IPS-15b (cell line): ENCODE measurements around the gene TRIM8.
A peak's percentile ranks its signal among the peaks of the same experiment; 100 is the strongest.
"Not testable (repeated sequence)": the region's sequence is repeated elsewhere in the genome, so short reads cannot be mapped to it uniquely, and the experiment has no call there.

Experiments used
- H3K27me3 ChIP-seq: one replicate; pipeline ENCODE4 v1.6.1; 2013; ENCODE audit warnings: low read length; ENCODE audit not compliant: control insufficient read depth, insufficient read depth
- H3K36me3 ChIP-seq: one replicate; pipeline ENCODE4 v1.6.1; 2013; ENCODE audit warnings: low read length; ENCODE audit not compliant: control insufficient read depth, insufficient read depth
- H3K4me1 ChIP-seq: one replicate; pipeline ENCODE4 v1.6.1; 2013; ENCODE audit warnings: mild to moderate bottlenecking, low read length; ENCODE audit not compliant: control insufficient read depth, insufficient read depth
- H3K4me3 ChIP-seq: one replicate; pipeline ENCODE4 v1.5.1; 2013; ENCODE audit warnings: low read depth, low read length
- H3K9ac ChIP-seq: one replicate; pipeline ENCODE4 v1.6.1; 2013; ENCODE audit warnings: low read depth, mild to moderate bottlenecking, low read length
- H3K9me3 ChIP-seq: one replicate; pipeline ENCODE4 v1.6.1; 2013; ENCODE audit warnings: mild to moderate bottlenecking, low read length; ENCODE audit not compliant: control insufficient read depth, insufficient read depth

The TRIM8 gene

GRCh38 chr10:102657451-102657850 is 13.2 kb downstream of the TRIM8 start:
- H3K27me3 ChIP-seq, result no peaks in the 10 kb centered on the region
- H3K4me3 ChIP-seq, result no peak overlapping the region
- no peak overlapping the region for H3K9ac ChIP-seq
- peaks cover 3% of the 10 kb centered on the region for H3K4me1 ChIP-seq
- no peaks in the 10 kb centered on the region for H3K9me3 ChIP-seq
- H3K36me3 ChIP-seq, result peaks cover 22% of the 10 kb centered on the region

GRCh38 chr10:102657984-102658724 is 13.9 kb downstream of the TRIM8 start:
- no peaks in the 10 kb centered on the region for H3K9me3 ChIP-seq
- no peak overlapping the region for H3K9ac ChIP-seq
- H3K27me3 ChIP-seq, result no peaks in the 10 kb centered on the region
- H3K36me3 ChIP-seq, result peaks cover 22% of the 10 kb centered on the region
- peaks cover 3% of the 10 kb centered on the region for H3K4me1 ChIP-seq
- H3K4me3 ChIP-seq, result no peak overlapping the region

- Histone ChIP-seq H3K9ac (no peak overlapping the region), H3K36me3 (peaks cover 22% of the 10 kb centered on the region), H3K4me1 (peaks cover 3% of the 10 kb centered on the region), H3K9me3 (no peaks in the 10 kb centered on the region), H3K27me3 (no peaks in the 10 kb centered on the region), H3K4me3 (no peak overlapping the region)
Measured at GRCh38 chr10:102658802-102659201, 14.5 kb downstream of the TRIM8 start.

- peak overlapping the region; percentile 13 for H3K4me3 ChIP-seq
- H3K27me3 ChIP-seq, result no peaks in the 10 kb centered on the region
- H3K9me3 ChIP-seq, result no peaks in the 10 kb centered on the region
- H3K9ac ChIP-seq, result no peak overlapping the region
- peaks cover 3% of the 10 kb centered on the region for H3K4me1 ChIP-seq
- peaks cover 13% of the 10 kb centered on the region for H3K36me3 ChIP-seq
Measured at GRCh38 chr10:102660888-102661657, 16.8 kb downstream of the TRIM8 start.

GRCh38 chr10:102661658-102662028 is 17.4 kb downstream of the TRIM8 start:
- Histone ChIP-seq H3K4me3 (peak overlapping the region; percentile 13), H3K9ac (no peak overlapping the region), H3K9me3 (no peaks in the 10 kb centered on the region), H3K4me1 (peaks cover 3% of the 10 kb centered on the region), H3K36me3 (peaks cover 11% of the 10 kb centered on the region), H3K27me3 (no peaks in the 10 kb centered on the region)

- H3K9me3 ChIP-seq, result no peaks in the 10 kb centered on the region
- H3K27me3 ChIP-seq, result no peaks in the 10 kb centered on the region
- peaks cover 14% of the 10 kb centered on the region for H3K4me1 ChIP-seq
- no peaks in the 10 kb centered on the region for H3K36me3 ChIP-seq
- H3K9ac ChIP-seq, result no peak overlapping the region
- H3K4me3 ChIP-seq, result no peak overlapping the region
Measured at GRCh38 chr10:102665904-102666509, 21.7 kb downstream of the TRIM8 start.

- H3K9ac ChIP-seq, H3K36me3 ChIP-seq, H3K27me3 ChIP-seq, H3K9me3 ChIP-seq, H3K4me3 ChIP-seq: not testable (repeated sequence)
- peaks cover 14% of the 10 kb centered on the region for H3K4me1 ChIP-seq
Measured at GRCh38 chr10:102667411-102667810, 23.1 kb downstream of the TRIM8 start.

GRCh38 chr10:102668326-102669107 is 24.2 kb downstream of the TRIM8 start:
- Histone ChIP-seq H3K4me1 (peaks cover 14% of the 10 kb centered on the region), H3K36me3 (no peaks in the 10 kb centered on the region), H3K4me3 (no peak overlapping the region), H3K9ac (peak overlapping the region; percentile 4), H3K27me3 (no peaks in the 10 kb centered on the region), H3K9me3 (no peaks in the 10 kb centered on the region)

- no peaks in the 10 kb centered on the region for H3K36me3 ChIP-seq
- H3K4me1 ChIP-seq, result peaks cover 15% of the 10 kb centered on the region
- H3K4me3 ChIP-seq, result no peak overlapping the region
- H3K27me3 ChIP-seq, result no peaks in the 10 kb centered on the region
- H3K9ac ChIP-seq, result no peak overlapping the region
- H3K9me3 ChIP-seq, result no peaks in the 10 kb centered on the region
Measured at GRCh38 chr10:102669206-102670064, 25.2 kb downstream of the TRIM8 start.

- H3K4me1 ChIP-seq, result peaks cover 22% of the 10 kb centered on the region
- no peak overlapping the region for H3K4me3 ChIP-seq
- H3K27me3 ChIP-seq, result no peaks in the 10 kb centered on the region
- no peaks in the 10 kb centered on the region for H3K9me3 ChIP-seq
- H3K36me3 ChIP-seq, result no peaks in the 10 kb centered on the region
- no peak overlapping the region for H3K9ac ChIP-seq
Measured at GRCh38 chr10:102670065-102670670, 25.9 kb downstream of the TRIM8 start.
